EL (cell line): ENCODE measurements around the gene TMEM201.
A peak's percentile ranks its signal among the peaks of the same experiment; 100 is the strongest.
"Not testable (repeated sequence)": the region's sequence is repeated elsewhere in the genome, so short reads cannot be mapped to it uniquely, and the experiment has no call there.

ENCODE experiments used
- DNase-seq: peaks from one replicate; pipeline ENCODE4 v3.0.0-alpha.2; 2016

TMEM201 gene

DNA sequence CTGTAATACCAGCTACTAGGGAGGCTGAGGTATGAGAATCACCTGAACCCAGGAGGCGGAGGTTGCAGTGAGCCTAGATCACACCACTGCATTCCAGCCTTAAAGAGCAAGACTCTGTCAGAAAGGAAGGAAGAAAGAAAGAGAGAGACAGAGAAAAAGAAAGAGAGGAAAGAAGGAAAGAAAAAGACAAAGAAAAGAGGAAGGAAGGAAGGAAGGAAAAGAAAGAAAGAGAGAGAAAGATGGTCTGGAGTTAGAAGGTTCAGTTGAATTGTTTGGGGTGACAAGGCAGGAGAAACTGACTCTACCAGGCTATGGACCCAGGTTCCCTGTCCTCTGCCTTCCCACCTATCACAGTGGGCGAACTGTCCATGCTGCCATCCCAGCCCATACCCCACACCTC, 35.4 kb downstream of the TMEM201 start:
- DNase-seq = no peak

DNA sequence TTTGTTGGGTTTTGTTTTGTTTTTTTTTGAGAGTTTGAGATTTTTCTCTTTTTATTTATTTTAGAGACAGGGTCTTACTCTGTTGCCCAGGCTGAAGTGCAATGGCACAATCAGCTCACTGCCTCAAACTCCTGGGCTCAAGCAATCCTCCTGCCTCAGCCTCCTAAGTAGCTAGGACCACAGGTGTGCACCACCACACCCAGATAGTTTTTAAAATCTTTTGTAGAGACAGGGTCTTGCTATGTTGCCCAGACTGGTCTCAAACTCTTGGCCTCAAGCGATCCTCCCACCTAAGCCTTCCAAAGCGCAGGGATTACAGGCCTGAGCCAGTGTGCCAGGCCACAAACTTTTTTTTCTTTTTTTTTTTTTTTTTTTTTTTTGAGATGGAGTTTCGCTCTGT, 36.3 kb downstream of the TMEM201 start:
- not testable (repeated sequence) for DNase-seq

DNA sequence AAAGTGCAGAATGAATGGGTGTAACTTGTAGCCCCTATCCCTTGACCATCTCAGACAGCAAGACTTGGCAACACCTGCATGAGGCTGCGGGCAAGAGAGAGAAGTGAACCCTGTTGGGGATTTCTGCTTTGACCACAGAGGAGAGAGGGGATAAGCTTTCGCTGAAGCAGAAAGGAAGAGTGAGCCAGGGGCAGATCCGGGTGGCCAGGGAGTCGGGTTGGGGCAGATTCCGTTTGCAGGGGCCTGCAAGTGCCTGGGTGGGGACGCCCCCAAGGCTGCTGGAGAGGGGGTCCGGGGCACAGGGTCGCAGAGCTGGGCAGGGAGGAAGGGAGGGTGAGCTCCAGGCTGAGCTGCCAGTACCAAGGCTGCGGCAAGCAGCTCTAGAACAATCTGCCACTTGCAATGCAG, 37.5 kb downstream of the TMEM201 start:
- no peak for DNase-seq

DNA sequence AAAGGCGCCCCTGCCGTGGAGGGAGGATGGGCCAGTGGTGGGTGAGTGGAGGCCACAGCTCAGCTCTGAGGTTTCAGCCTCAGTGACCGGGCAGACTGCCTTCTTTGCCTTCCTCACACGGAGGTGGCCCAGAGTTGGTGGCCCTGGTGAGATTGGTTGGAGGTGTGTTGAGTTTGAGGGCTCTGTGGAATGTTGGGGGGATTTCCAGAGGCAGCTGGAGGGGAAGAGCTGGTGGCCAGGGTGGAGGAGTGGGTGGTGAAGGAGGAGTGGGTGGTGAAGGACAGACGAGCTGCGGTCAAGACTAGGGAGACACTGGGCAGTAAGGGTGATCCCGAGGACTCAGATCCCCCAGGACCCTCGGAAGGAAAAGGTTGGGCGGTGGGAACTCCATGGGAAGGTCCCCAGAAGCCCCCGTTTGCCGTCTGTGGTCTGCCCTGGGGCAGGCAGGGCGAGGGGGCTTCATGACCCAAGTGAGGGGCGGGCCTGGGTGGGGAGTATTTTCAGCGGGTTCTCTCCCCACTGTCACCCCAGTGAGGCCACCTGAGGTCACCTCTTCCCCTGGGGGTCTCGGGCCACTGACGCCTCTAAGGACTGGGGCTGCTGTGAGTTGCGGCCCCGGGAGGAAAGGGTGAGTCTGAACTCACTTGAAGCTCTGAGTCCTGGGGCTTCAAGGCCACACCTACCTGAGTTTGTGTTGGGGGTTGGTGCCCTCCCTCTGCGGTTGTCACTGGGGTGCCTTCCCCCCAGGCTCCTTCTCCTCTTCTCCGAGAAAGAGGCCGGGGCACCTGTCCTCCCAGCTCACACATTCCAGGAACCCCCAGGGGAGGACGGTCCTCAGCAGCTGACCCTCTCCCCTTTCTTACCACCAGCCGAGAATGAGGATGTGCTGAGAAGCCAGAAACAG, 40.1 kb downstream of the TMEM201 start:
- no peak for DNase-seq

DNA sequence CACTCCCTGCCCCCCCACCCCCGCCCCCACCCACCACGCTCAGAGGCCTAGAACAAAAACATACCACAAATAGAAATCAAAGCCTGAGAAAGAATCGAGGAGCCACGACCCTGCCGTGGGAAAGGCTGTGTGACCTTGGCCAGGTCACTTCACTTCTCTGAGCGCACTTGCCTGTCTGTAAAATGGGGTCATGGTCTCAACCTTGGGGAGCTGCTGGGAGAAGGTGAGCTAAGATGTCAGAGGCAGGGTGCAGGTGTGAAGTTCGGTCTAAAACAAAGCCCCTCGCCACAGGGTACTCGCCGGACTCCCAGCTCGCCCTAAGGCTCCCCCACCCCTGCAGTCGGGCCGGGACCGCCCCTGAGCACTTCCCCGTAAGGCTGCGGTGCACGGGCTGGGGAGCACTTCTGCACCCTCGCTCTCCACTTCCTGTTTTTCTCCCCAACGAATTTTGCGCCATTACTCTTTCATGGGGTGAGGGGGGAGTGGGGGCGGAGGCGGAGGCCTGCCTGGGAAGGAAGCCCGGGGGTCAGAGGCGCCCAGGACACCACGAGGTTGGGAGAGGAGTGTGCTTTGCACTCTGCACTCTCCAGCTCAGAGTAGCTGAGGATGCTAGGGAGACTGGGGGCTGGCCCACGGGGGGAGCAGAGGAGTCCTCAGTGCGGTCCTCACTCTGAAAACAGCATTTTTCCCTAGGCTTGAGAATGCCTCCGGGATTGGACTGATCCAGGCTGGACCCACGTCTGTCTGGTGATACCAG, 40.9 kb downstream of the TMEM201 start:
- no peak for DNase-seq

DNA sequence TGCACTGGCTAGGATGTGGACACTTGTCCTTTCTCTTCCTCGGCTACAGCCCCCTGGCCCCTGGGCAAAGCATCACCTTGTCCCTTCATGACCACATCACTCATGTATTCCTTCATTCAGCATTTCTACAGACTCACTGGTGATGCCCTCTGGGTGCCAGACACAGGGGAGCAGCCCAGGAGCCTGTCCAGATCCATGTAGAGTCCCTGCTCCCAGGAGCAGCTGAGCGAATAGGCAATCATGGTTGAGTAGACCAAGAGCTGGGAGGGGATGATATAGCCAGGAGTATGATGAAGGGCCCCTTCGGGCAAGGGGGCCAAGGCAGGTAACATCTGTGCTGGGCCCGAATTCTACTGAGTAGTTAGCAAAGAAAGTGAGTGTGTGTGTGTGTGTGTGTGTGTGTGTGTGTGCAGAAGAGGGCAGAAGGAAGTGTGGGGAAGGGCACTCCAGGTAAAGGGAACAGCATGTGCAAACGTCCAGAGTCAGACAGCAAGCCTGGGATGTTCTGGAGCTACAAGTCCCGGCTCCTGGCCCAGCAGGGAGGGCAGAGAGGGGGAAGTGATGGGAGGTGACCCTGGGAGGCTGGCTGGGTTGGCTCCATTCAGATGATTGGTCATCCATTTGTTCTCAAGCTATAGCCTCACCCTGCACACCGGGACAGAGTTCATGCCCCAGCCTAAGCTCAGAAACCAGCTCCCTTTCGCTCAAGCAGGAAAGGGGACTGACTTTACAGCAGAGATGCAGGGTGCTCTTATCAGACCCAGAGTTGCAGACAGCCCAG, 41.8 kb downstream of the TMEM201 start:
- no peak for DNase-seq

DNA sequence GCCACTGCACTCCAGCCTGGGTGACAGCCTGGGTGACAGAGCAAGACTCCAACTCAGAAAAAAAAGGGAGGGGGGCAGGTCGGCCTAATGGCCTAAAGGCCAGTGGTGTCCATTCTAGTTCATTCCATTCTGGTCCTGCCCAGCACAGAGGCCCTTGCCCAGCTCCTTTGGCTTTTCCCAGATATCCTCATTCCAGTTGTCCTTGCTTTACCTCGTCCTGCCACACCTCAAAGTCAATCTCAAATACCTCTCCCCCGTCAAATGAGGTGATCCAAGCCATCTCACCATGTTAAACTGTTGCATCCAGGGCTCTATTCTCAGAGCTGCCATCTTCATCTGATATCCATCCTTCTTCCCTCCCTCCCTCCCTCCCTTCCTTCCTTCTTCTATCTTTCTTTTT, 42.9 kb downstream of the TMEM201 start:
- DNase-seq = no peak

DNA sequence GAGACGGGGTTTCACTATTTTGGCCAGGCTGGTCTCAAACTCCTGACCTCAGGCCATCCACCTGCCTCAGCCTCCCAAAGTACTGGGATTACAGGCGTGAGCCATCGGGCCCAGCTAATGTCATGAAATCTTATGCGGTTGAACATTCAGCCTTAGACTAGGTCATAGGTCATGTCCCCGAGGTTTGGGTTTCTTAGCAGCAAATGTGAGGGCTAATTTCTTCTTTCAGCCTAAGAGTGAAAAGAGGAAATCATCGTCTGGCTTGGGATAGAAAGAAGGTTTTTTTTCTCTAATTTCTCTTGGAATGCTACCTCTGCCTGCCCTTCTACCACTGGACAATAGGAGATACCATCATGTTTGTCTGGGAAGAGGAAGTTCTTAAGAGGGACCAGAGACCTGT, 44.8 kb downstream of the TMEM201 start:
- no peak for DNase-seq

DNA sequence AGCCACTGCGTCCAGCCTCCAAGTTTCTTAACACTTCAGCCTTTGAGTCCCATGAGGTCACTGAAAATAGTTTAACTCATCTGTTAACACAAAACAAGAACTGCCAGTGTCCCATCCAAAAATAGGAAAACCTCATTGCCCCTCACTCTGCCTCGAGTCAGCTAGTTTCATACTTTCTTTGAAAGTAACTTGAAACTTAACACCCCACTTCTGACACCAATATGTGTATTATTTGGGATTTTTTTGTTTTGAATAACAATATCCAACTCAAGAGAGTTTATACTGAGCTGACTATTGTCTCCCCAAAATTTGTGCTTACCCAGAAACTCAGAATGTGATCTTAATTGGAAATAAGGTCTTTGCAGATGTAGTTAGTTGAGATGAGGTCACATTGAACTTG, 45.9 kb downstream of the TMEM201 start:
- no peak for DNase-seq

DNA sequence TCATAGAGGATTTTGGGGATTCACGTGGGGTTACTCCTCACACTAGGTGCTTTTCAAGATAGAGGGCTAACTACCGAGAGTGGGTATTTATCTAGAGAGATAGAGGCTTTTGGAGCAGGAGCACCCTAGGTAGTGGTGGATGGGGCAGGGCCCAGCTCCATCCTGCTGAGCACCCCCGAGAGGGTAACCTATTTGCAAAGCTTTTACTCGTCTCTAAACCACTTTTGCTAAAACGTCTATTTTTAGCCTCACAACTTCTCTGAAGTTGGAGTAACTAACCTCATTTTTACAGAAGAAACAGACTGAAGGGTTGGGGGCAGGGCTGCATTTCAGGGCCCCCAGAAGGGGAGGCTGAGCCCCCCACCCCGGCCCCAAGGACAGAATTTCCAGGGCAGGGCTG, 50.5 kb downstream of the TMEM201 start:
- DNase-seq = no peak

DNA sequence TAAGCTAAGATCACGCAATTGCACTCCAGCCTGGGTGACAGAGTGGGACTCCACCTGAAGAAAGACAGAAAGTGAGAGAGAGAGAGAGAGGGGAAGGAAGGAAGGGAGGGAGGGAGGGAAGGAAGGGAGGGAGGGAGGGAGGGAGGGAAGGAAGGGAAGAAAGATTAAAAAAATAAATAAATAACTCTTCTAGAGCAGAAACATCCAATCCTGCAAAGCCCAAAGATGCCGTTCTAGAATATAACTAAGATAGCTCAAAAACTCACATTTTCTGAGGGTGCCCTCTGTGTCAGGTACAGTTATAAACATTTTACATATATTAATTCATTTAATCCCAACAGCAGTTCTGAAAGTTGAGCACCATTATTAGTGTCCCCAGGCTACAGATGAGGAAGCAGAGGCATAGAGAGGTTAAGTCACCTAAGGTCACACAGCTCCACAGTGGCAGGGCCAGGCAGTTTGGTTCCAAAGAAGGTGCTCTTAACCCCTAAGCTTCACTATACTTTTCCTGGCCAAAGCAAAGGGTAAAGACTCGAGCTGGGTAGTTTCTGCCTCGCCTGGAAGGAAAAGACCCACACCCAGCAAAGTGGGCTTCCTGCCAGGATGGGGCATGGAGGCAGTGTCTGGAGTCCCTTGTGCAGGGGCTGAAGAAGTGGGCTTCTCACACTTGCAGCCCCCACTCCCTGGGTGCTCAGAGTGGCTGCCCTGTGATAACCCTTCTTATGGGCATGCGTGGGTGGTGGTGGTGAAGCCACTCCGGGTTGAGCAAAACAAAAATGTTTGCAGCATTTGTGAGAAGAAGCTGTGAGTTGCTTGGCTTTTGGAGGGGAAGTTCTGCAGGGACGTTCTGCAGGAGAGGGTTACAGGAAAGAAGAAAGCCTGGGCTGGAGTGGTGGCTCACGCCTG, 54.9 kb downstream of the TMEM201 start:
- DNase-seq = no peak

DNA sequence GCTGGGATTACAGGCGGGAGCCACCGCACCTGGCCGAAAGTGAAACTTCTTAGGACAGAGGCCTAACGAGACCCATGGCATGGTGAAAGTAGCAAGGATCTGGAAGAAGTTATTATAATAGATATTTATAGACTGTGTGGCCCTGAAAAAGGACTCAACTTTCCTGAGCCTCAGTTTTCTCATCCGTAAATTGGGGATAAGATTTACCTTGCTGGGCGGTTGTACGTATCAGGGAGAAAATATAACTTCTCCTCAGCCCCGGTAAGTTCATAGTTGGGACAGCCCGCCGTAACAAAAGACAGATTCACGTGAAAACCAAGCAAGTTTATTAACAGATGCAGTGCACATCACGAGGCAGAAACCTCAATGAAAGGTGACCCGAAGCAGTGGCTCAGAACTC, 57.3 kb downstream of the TMEM201 start:
- DNase-seq = no peak

DNA sequence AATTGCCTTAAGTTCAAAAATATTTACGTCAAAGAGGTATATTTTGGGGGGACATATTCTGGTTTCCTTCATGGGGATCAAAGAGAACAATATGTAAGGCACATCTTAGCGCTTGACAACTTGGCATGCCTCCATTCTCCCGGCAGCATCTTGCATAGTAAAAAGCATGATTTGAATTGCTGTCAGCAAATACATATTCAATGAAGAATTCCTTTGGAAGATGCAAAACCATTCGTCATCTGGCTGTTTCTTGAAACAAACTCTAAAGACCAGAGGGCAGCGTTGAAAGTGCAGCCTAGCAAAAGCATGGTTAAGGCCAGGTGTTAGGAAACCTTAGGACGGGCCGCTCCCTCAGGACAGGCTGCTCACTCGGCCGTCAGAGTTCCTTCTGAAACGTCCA, 59.5 kb downstream of the TMEM201 start:
- no peak for DNase-seq

DNA sequence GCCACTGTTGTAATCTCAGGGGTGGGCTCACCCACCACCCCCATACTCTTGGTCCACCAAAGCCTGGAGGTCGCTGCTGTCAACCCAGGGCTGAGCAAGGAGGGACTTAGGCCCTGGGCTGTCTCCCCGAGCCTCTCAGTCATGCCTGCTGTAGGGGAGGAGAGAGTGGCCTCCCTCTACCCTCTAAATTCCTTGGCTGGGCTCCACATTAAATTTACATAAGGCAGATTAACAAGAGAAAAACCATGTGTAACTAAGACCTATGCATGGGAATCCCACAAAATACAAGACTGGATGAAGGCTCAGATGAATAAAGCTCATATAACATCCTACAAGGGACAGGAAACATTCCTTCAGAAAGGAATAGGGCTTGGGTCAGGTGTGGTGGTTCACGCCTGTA, 61.1 kb downstream of the TMEM201 start:
- no peak for DNase-seq

DNA sequence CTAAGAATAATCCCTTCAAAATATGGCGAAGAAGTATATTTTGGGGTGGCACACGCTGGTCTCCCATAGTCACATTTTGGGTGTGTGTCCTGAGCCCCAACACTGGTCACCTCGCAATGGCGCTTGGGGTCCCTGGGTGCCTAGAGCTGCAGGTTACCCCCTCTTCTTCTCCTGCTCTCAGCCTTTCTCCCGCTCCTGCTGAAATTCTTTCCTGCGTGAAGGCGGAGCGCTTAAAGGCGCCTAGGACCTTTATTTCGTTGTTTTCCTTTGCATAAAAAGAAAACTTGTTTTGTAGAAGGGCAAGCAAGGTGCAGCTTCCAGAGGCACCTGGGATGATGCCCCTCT, 62.5 kb downstream of the TMEM201 start:
- DNase-seq = no peak

DNA sequence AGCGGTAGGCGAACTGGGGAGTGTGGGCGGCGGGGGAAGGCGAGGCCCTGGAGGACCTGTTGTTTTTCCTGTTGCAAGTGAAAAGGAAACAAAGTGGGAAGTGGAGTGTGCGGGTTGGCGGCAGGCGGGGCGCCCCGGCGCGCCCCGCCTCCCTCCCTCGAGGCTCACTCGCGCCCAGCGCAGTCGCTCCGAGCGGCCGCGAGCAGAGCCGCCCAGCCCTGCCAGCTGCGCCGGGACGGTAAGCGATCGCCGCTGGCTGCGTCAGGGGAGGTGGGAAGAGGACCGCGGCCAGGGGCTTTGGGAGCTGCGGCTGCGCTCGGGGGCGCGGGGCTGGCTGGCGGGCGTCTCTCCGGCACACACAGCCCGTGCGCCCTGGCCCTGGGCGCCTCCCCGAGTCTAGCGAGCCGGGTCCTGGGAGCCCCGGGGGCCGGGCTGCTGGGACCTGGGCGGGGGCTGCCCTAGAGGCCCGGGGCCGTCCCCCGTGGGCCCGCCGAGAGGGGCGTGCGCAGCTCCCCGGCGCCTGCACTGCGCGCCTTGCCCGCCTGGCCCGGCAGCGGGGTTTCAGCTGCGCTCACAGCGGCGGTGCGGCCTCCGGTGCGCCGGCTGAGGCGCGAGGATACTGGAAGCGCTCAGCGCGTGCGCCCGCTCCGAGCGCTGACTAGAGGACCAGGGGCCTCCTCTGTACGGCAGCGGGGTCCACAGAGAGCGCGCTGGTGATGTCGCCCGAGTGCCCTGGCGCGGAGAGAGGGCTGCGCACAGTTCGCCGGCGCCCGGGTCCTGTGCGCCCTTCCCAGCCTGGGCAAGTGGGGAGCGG, 63.1 kb downstream of the TMEM201 start, which contains the start of gene PIK3CD:
TSS of gene PIK3CD (plus strand) at position 167 of the 814 bp plus-strand sequence. CDS start 58,725 bp downstream, outside the sequence.
- DNase-seq = peak; percentile 59

DNA sequence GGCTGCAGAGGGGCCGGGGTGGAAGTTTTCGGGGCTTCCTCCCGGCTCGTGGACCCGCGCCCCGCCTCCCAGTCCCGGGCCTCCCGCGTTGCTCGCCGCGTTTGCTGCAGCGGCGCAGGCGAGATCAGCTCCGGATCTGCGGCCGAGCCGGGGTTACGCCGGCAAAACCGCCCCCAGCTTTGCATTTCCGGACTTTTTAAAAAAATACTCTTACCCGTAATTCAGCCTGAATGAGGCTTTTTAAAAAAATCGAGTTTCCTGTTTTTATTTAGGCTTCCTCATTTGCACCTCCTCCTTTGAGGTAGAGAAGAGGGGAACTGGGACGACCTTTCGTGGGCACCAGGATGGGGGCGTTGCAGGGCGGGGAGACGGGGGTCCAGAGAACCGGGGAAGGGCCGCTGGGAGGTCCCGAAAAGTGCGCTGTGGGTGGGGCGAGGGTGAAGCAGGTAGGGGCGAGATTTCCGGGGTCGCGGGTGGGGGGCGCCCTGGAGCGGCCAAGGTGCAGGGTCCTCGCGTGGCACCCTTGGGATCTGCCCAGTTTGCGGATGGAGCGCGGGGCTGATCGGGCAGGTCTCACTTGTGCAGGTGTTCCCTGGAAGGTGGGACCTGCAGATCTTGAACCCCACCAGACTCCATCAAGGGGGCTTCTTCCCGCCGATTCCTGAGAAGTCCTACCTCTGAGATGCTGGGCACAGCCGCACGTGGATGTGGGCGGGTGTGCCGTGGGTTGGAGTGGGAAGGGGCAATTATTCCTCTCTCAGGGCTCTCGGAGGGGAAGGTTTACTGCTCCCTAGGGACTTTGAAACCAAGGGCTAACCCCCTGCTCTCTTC, 63.9 kb downstream of the TMEM201 start:
- peak; percentile 38 for DNase-seq

DNA sequence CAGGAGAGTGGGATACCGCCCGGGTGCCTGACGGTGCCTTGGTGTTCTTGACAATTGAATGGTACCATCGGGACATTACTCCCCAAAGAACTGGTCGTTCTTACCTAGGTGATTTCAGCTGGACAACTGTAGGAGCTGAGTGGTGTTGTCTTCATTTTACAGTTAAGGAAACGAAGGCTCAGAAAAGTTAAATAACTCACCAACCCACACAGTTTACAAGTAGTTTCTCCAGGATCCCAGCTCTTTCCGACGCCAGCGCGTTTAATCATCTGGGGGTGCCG, 64.4 kb downstream of the TMEM201 start:
- DNase-seq = no peak

DNA sequence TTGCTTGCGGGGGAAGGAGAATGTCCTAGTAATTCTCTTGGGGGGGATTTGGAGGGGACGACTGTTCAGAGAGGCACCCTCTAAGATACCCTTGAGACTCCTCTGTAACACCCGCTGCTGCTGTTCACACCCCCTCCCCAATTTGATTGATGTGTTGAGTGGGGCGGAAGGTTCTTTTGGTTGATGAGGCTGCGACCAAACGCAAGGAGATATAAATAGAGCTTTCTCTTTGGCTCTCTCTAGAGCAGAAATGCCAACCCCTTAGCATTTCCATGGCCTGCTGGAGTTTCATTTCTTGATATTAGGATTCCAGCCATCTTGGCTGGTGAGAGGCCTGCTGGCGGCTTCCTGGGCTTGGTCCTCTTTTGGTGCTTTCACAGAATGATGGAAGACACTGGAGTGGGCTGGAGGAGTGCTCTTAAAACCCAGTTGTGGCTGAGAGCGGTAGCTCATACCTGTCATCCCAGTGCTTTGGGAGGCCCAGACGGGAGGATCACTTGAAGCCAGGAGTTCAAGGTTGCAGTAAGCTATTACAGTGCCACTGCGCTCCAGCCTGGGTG, 64.9 kb downstream of the TMEM201 start:
- DNase-seq = no peak
